Ovary (tissue), 3 donors: Measurements from ENCODE around the gene KCNMA1.

ENCODE experiments used
- CTCF ChIP-seq, 3 donors: fragments of 450-650 bp in 2 of 3; fragments of 200-600 bp in 1 of 3; IDR thresholded peaks; one replicate each; pipeline versions ENCODE4 v1.5.1 to v1.8.0; 2016 to 2022; ENCODE audit warnings: antibody characterized with exemption in 3 of 3, mild to moderate bottlenecking in 1 of 3
- EP300 ChIP-seq: sonication (generic); formaldehyde crosslinking; IDR thresholded peaks from one replicate; pipeline ENCODE4 v1.6.1; 2017; ENCODE audit warnings: antibody characterized with exemption
- POLR2A ChIP-seq: fragments of 450-650 bp; IDR thresholded peaks from one replicate; pipeline ENCODE4 v1.6.1; 2017; ENCODE audit warnings: antibody characterized with exemption, mild to moderate bottlenecking, moderate library complexity
- donor health status: DM: no; HTN: no; CAD: no.

- TF ChIP-seq CTCF (IDR thresholded peaks at IDR 0.05) (peak in 1 of 3 donors; percentile 43), POLR2A (no peak), EP300 (no peak)
Observed at GRCh38 chr10:77643795-77644468, 6.3 kb upstream of the KCNMA1 start.
